ENCODE measurements around the gene LSM5. TPM values are rescaled to one million over a fixed set of nuclear protein-coding genes. Genes with fewer than 3 reads are reported as not detected.

Gene LSM5
- total and polyA plus RNA-seq, 9 of the 15 experiments (the other 6 are each of a cell fraction or from before 2014, with no cell fraction given): 36.3 to 620 (median 186) TPM

GRCh38 chr7:32458025-32458424 lies 32.2 kb downstream of the LSM5 start:
- H3K4me2 ChIP-seq (ENCODE audit: insufficient read depth, low read length): no peak overlapping the region
- FAIRE-seq (no peak), DNase-seq (ENCODE audit: extremely low read depth in 1 of 4, low spot score in 3 of 4) (no peak), ATAC-seq (no peak)
- no peaks in the 10 kb centered on the region for H4K20me1 ChIP-seq (replicated peaks; ENCODE audit: control insufficient read depth, insufficient read depth, low read length)
- no peak overlapping the region for H3K4me3 ChIP-seq
- TF ChIP-seq SREBF2 (CRISPR knock-in tag; IDR thresholded peaks at IDR 0.05): no peak
- TF ChIP-seq HOMEZ (CRISPR knock-in tag; IDR thresholded peaks at IDR 0.05): no peak
- TF ChIP-seq ZNF318 (IDR thresholded peaks at IDR 0.05; ENCODE audit: borderline replicate concordance in 1 of 2, low read depth in 1 of 2): no peak
- no peak for TF ChIP-seq ZNF431 (CRISPR knock-in tag; IDR thresholded peaks at IDR 0.05)
- WGBS (ENCODE audit: insufficient coverage, low coverage, missing lambda C conversion rate): 5% methylated on average over 3 of the region's 3 CpGs
- H3K27me3 ChIP-seq (ENCODE audit: control insufficient read depth in 2 of 2, insufficient read depth in 2 of 2, low read length in 2 of 2): no peaks in the 10 kb centered on the region; a peak in 2 of 5 replicates
- no peak overlapping the region for H3K9ac ChIP-seq (ENCODE audit: insufficient read depth in 1 of 2, low read depth in 2 of 2, low read length in 2 of 2)
- no peaks in the 10 kb centered on the region for H3K79me2 ChIP-seq (ENCODE audit: control insufficient read depth, insufficient read depth, low read length)
- H3K27ac ChIP-seq (ENCODE audit: extremely low read depth, low read depth, low read length): no peak overlapping the region
- H3K4me1 ChIP-seq (replicated peaks in 1 of 2; ENCODE audit: control insufficient read depth in 2 of 2, insufficient read depth in 2 of 2, low read length in 2 of 2): no peaks in the 10 kb centered on the region
- no peaks in the 10 kb centered on the region for H3K9me1 ChIP-seq (ENCODE audit: control insufficient read depth, insufficient read depth, low read length)
- H2AFZ ChIP-seq (ENCODE audit: low read depth, low read length): no peak overlapping the region
- ChIA-PET POLR2A (no interaction called here), CTCF (ENCODE audit: low intra/inter-chr PET ratio) (no interaction called here)
- no peaks in the 10 kb centered on the region for H3K9me3 ChIP-seq (replicated peaks; ENCODE audit: control insufficient read depth, insufficient read depth, low read depth, low read length)
- BruUV-seq (replicated peaks): no TSS peak
- intact Hi-C loops (cut with micrococcal nuclease): no loop called here
- in situ Hi-C loops (cut with MboI): no loop called here
- H3K36me3 ChIP-seq (ENCODE audit: control insufficient read depth, insufficient read depth, low read length): no peaks in the 10 kb centered on the region

Measured in K562 (cell line).